HepG2 (cell line): ENCODE measurements around the gene OR1F1. TPM values are rescaled to one million over a fixed set of nuclear protein-coding genes. Genes with fewer than 3 reads are reported as not detected.

Source experiments
- ATF7-NPFF ChIP-seq: sonication (generic); formaldehyde crosslinking; IDR thresholded peaks from 2 replicates; pipeline ENCODE4 v1.8.1; 2023; ENCODE audit warnings: mild to moderate bottlenecking, low read depth, missing genetic modification reagents, moderate library complexity
- CEBPG ChIP-seq: IDR thresholded peaks from 2 replicates; pipeline ENCODE4 v1.6.1; 2016
- FOXP4 ChIP-seq: sonication (generic); formaldehyde crosslinking; IDR thresholded peaks from 2 replicates; pipeline ENCODE4 v1.4.0; 2020; ENCODE audit warnings: missing genetic modification reagents
- MATR3 ChIP-seq: sonication (generic); formaldehyde crosslinking; IDR thresholded peaks from 2 replicates; pipeline ENCODE4 v1.4.0; 2020; ENCODE audit warnings: missing genetic modification reagents
- MED13 ChIP-seq: sonication (generic); formaldehyde crosslinking; IDR thresholded peaks from 2 replicates; pipeline ENCODE4 v1.5.0; 2020; ENCODE audit warnings: missing genetic modification reagents
- MLLT10 ChIP-seq: sonication (generic); formaldehyde crosslinking; IDR thresholded peaks from 2 replicates; pipeline ENCODE4 v1.4.0; 2020; ENCODE audit warnings: missing genetic modification reagents
- SMARCC2 ChIP-seq: fragments of 450-650 bp; IDR thresholded peaks from 2 replicates; pipeline ENCODE4 v1.6.1; 2017; ENCODE audit warnings: antibody characterized with exemption, mild to moderate bottlenecking
- SP4 ChIP-seq: sonication (generic); formaldehyde crosslinking; IDR thresholded peaks from 2 replicates; pipeline ENCODE4 v1.8.1; 2023; ENCODE audit warnings: mild to moderate bottlenecking, missing genetic modification reagents
- ZFP1 ChIP-seq: IDR thresholded peaks from 2 replicates; pipeline ENCODE4 v1.6.1; 2016
- ZNF10 ChIP-seq: sonication (generic); formaldehyde crosslinking; IDR thresholded peaks from 2 replicates; pipeline ENCODE4 v1.4.0; 2020; ENCODE audit warnings: mild to moderate bottlenecking, low read depth, missing genetic modification reagents, borderline replicate concordance
- ZNF460 ChIP-seq: sonication (generic); formaldehyde crosslinking; IDR thresholded peaks from 2 replicates; pipeline ENCODE4 v1.5.1; 2020; ENCODE audit warnings: missing genetic modification reagents, mild to moderate bottlenecking, borderline replicate concordance
- ZNF619 ChIP-seq: sonication (generic); formaldehyde crosslinking; IDR thresholded peaks from 2 replicates; pipeline ENCODE4 v1.4.0; 2020; ENCODE audit warnings: mild to moderate bottlenecking, missing genetic modification reagents
- ZNF629 ChIP-seq: sonication (generic); formaldehyde crosslinking; conservative IDR thresholded peaks from 2 replicates; pipeline ENCODE4 v1.5.0; 2020; ENCODE audit warnings: missing genetic modification reagents
- ZNF775 ChIP-seq: sonication (generic); formaldehyde crosslinking; IDR thresholded peaks from 2 replicates; pipeline ENCODE4 v1.4.0; 2020; ENCODE audit warnings: missing genetic modification reagents, mild to moderate bottlenecking, moderate library complexity, borderline replicate concordance
- polyA plus RNA-seq, 8 experiments: library from polyadenylated mRNA; depleted of rRNA in 3 of 8; stranded (reverse) in 7 of 8; unstranded in 1 of 8; fragments of >200 nt; fragmentation: Illumina TruSeq in 4 of 8; extraction: Trizol in 4 of 8; gene quantifications; 2 replicates each; pipeline versions ENCODE4 v1.2.1 to v1.2.3, GENCODE V29; 2011 to 2016; ENCODE audit warnings: low read depth in 4 of 8, missing spikeins in 1 of 8, mixed read lengths in 1 of 8; ENCODE audit not compliant: insufficient read depth in 1 of 8
- total RNA-seq, 5 experiments: library from RNA; depleted of rRNA; stranded (reverse); fragments of >200 nt; fragmentation: Illumina TruSeq; extraction: Trizol; gene quantifications; 2 replicates each; pipeline ENCODE4 v1.2.3, GENCODE V29; 2016; ENCODE audit warnings: low read depth in 1 of 5
- TF ChIP-seq, protein P1 (sequence below): sonication (generic); formaldehyde crosslinking; IDR thresholded peaks from 2 replicates; pipeline ENCODE4 v1.5.1; 2020; ENCODE audit warnings: mild to moderate bottlenecking, moderate library complexity, missing genetic modification reagents
- TF ChIP-seq, protein P2 (sequence below): sonication (generic); formaldehyde crosslinking; IDR thresholded peaks from 2 replicates; pipeline ENCODE4 v1.5.0; 2020; ENCODE audit warnings: mild to moderate bottlenecking, missing genetic modification reagents
- TF ChIP-seq, protein P3 (sequence below): sonication (generic); formaldehyde crosslinking; IDR thresholded peaks from 2 replicates; pipeline ENCODE4 v1.4.0; 2020; ENCODE audit warnings: missing genetic modification reagents

OR1F1 gene
- total and polyA plus RNA-seq, 2 of the 13 experiments (the other 11 are each of a cell fraction or from before 2014, with no cell fraction given), result 0.90 TPM; not detected in 1

- TF ChIP-seq, protein P1, sequence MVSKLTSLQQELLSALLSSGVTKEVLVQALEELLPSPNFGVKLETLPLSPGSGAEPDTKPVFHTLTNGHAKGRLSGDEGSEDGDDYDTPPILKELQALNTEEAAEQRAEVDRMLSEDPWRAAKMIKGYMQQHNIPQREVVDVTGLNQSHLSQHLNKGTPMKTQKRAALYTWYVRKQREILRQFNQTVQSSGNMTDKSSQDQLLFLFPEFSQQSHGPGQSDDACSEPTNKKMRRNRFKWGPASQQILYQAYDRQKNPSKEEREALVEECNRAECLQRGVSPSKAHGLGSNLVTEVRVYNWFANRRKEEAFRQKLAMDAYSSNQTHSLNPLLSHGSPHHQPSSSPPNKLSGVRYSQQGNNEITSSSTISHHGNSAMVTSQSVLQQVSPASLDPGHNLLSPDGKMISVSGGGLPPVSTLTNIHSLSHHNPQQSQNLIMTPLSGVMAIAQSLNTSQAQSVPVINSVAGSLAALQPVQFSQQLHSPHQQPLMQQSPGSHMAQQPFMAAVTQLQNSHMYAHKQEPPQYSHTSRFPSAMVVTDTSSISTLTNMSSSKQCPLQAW (CRISPR knock-in tag), result peak; percentile 61
- no peak for TF ChIP-seq SMARCC2
- TF ChIP-seq, protein P2, sequence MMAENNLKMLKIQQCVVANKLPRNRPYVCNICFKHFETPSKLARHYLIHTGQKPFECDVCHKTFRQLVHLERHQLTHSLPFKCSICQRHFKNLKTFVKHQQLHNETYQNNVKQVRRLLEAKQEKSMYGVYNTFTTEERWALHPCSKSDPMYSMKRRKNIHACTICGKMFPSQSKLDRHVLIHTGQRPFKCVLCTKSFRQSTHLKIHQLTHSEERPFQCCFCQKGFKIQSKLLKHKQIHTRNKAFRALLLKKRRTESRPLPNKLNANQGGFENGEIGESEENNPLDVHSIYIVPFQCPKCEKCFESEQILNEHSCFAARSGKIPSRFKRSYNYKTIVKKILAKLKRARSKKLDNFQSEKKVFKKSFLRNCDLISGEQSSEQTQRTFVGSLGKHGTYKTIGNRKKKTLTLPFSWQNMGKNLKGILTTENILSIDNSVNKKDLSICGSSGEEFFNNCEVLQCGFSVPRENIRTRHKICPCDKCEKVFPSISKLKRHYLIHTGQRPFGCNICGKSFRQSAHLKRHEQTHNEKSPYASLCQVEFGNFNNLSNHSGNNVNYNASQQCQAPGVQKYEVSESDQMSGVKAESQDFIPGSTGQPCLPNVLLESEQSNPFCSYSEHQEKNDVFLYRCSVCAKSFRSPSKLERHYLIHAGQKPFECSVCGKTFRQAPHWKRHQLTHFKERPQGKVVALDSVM (CRISPR knock-in tag), result peak; percentile 20; the same call in 1 of the 2 replicates
- TF ChIP-seq FOXP4 (CRISPR knock-in tag), result peak; percentile 52; the same call in 1 of the 2 replicates
- no peak for TF ChIP-seq ZNF10 (CRISPR knock-in tag)
- TF ChIP-seq, protein P3, sequence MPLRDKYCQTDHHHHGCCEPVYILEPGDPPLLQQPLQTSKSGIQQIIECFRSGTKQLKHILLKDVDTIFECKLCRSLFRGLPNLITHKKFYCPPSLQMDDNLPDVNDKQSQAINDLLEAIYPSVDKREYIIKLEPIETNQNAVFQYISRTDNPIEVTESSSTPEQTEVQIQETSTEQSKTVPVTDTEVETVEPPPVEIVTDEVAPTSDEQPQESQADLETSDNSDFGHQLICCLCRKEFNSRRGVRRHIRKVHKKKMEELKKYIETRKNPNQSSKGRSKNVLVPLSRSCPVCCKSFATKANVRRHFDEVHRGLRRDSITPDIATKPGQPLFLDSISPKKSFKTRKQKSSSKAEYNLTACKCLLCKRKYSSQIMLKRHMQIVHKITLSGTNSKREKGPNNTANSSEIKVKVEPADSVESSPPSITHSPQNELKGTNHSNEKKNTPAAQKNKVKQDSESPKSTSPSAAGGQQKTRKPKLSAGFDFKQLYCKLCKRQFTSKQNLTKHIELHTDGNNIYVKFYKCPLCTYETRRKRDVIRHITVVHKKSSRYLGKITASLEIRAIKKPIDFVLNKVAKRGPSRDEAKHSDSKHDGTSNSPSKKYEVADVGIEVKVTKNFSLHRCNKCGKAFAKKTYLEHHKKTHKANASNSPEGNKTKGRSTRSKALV (CRISPR knock-in tag), result peak; percentile 29; the same call in 1 of the 2 replicates
- TF ChIP-seq ZNF460 (CRISPR knock-in tag), result no peak
- TF ChIP-seq CEBPG (CRISPR knock-in tag), result peak; percentile 11; the same call in 1 of the 2 replicates
- TF ChIP-seq ZNF629 (CRISPR knock-in tag), result peak; percentile 72
- TF ChIP-seq ATF7-NPFF, result no peak
- no peak for TF ChIP-seq ZNF619
- TF ChIP-seq ZNF775 (CRISPR knock-in tag), result no peak
- no peak for TF ChIP-seq SP4 (CRISPR knock-in tag)
- peak; percentile 62; the same call in 1 of the 2 replicates for TF ChIP-seq MED13 (CRISPR knock-in tag)
- TF ChIP-seq MATR3 (CRISPR knock-in tag), result no peak
- no peak for TF ChIP-seq ZFP1 (CRISPR knock-in tag)
- no peak for TF ChIP-seq MLLT10 (CRISPR knock-in tag)
These were observed 12.6 kb upstream of the OR1F1 start (continued) for GRCh38 chr16:3175157-3176093.
